SK-N-SH (cell line): ENCODE measurements around the gene PWWP2B. TPM values are rescaled to one million over a fixed set of nuclear protein-coding genes. Genes with fewer than 3 reads are reported as not detected.

Source experiments
- CTCF ChIA-PET: fragments of 300-600, 350-600 bp; formaldehyde crosslinking; extraction: SDS; loops from one replicate; lab custom pipeline; 2021; lab: Yijun Ruan, JAX
- POLR2A ChIA-PET: fragments of 350-600 bp; sonication (Branson Sonifier 250); formaldehyde crosslinking; extraction: SDS; loops from one replicate; lab custom pipeline; 2020; ENCODE audit warnings: antibody characterized with exemption, inconsistent platforms; lab: Yijun Ruan, JAX
- DNase-seq: peaks from one replicate; pipeline ENCODE4 v3.0.0; 2012
- H2AFZ ChIP-seq: fragments of 200-600 bp; sonication (generic); 2 replicates; pipeline ENCODE4 v1.8.1; 2016; ENCODE audit warnings: antibody characterized with exemption, mild to moderate bottlenecking, low read depth
- H3F3A ChIP-seq: fragments of 200-600 bp; sonication (generic); replicated peaks from 2 replicates; pipeline ENCODE3; 2016; ENCODE audit warnings: antibody characterized with exemption, mild to moderate bottlenecking; ENCODE audit not compliant: insufficient read depth
- H3K27ac ChIP-seq, 2 experiments: fragments of 200-500 bp in 1 of 2; fragments of 200-600 bp in 1 of 2; sonication (Bioruptor generic) in 1 of 2; sonication (generic), shearing (Covaris generic) in 1 of 2; 2 replicates each; pipeline versions ENCODE4 v1.5.1 to v1.6.1; 2014 to 2016; ENCODE audit warnings: low read depth in 2 of 2, inconsistent platforms in 1 of 2, low read length in 1 of 2, mild to moderate bottlenecking in 1 of 2, mixed read lengths in 1 of 2
- H3K27me3 ChIP-seq: fragments of 200-600 bp; sonication (generic), shearing (Covaris generic); 2 replicates; pipeline ENCODE4 v1.6.1; 2016; ENCODE audit warnings: mixed run types; ENCODE audit not compliant: insufficient read depth
- H3K36me3 ChIP-seq, 2 experiments: fragments of 200-500 bp in 1 of 2; fragments of 200-600 bp in 1 of 2; sonication (Bioruptor generic) in 1 of 2; sonication (generic) in 1 of 2; replicated peaks in 1 of 2; 2 replicates each; pipeline versions ENCODE3 to v1.5.1; 2014 to 2016; ENCODE audit warnings: low read length in 1 of 2, mild to moderate bottlenecking in 1 of 2; ENCODE audit not compliant: insufficient read depth in 2 of 2, control insufficient read depth in 1 of 2
- H3K4me1 ChIP-seq, 2 experiments: fragments of 200-500 bp in 1 of 2; fragments of 200-600 bp in 1 of 2; sonication (Bioruptor generic) in 1 of 2; sonication (generic), shearing (Covaris generic) in 1 of 2; 2 replicates each; pipeline versions ENCODE4 v1.5.1 to v1.6.1; 2014 to 2016; ENCODE audit warnings: low read depth in 1 of 2, low read length in 1 of 2, mixed run types in 1 of 2; ENCODE audit not compliant: insufficient read depth in 2 of 2, control insufficient read depth in 1 of 2
- H3K4me2 ChIP-seq: fragments of 200-600 bp; sonication (generic), shearing (Covaris generic); 2 replicates; pipeline ENCODE4 v1.6.1; 2017; ENCODE audit warnings: mixed run types
- H3K4me3 ChIP-seq, 2 experiments: fragments of 200-500 bp in 1 of 2; fragments of 200-600 bp in 1 of 2; sonication (Bioruptor generic) in 1 of 2; sonication (generic), shearing (Covaris generic) in 1 of 2; 2 replicates each; pipeline versions ENCODE4 v1.5.1 to v1.8.1; 2014 to 2016; ENCODE audit warnings: low read depth in 2 of 2, inconsistent platforms in 1 of 2, low read length in 1 of 2, mild to moderate bottlenecking in 1 of 2, mixed read lengths in 1 of 2, moderate library complexity in 1 of 2
- H3K79me2 ChIP-seq: fragments of 200-600 bp; sonication (generic); 2 replicates; pipeline ENCODE4 v1.8.1; 2017; ENCODE audit warnings: mild to moderate bottlenecking; ENCODE audit not compliant: insufficient read depth
- H3K9ac ChIP-seq: fragments of 200-600 bp; sonication (generic); 2 replicates; pipeline ENCODE4 v1.6.1; 2017; ENCODE audit warnings: mixed run types
- H3K9me2 ChIP-seq: fragments of 200-600 bp; sonication (generic); 2 replicates; pipeline ENCODE4 v1.6.1; 2017; ENCODE audit warnings: mixed run types
- H3K9me3 ChIP-seq: fragments of 200-600 bp; sonication (generic); 2 replicates; pipeline ENCODE4 v1.6.1; 2017; ENCODE audit warnings: mixed run types, mild to moderate bottlenecking, moderate library complexity
- H4K20me1 ChIP-seq: fragments of 200-600 bp; sonication (generic); 2 replicates; pipeline ENCODE4 v1.6.1; 2017; ENCODE audit warnings: mild to moderate bottlenecking, mixed run types; ENCODE audit not compliant: insufficient read depth
- CHD2 ChIP-seq: fragments of 150-350 bp; IDR thresholded peaks from 2 replicates; pipeline ENCODE4 v1.6.1; 2018; ENCODE audit warnings: low read length; ENCODE audit not compliant: partially characterized antibody
- CTCF ChIP-seq: fragments of 200-600 bp; sonication (generic); IDR thresholded peaks from 2 replicates; pipeline ENCODE4 v1.6.1; 2017; ENCODE audit warnings: antibody characterized with exemption, mild to moderate bottlenecking, moderate library complexity
- EP300 ChIP-seq, 2 experiments: IDR thresholded peaks; 2 replicates each; pipeline versions ENCODE4 v1.4.0 to v1.6.1; 2012; ENCODE audit warnings: borderline replicate concordance in 1 of 2, low read depth in 1 of 2, low read length in 1 of 2
- EZH2phosphoT487 ChIP-seq: fragments of 200-600 bp; sonication (generic); IDR thresholded peaks from 2 replicates; pipeline ENCODE4 v1.6.1; 2017; ENCODE audit warnings: low read depth, mixed run types, mild to moderate bottlenecking, antibody characterized with exemption, moderate library complexity, borderline replicate concordance
- GABPA ChIP-seq: IDR thresholded peaks from 2 replicates; pipeline ENCODE4 v1.4.0; 2012; ENCODE audit warnings: low read depth, mild to moderate bottlenecking
- GATA2 ChIP-seq: sonication (generic); formaldehyde crosslinking; IDR thresholded peaks from 2 replicates; pipeline ENCODE4 v1.5.0; 2020; ENCODE audit warnings: mild to moderate bottlenecking, missing genetic modification reagents
- IRF3 ChIP-seq: fragments of 150-350 bp; IDR thresholded peaks from 2 replicates; pipeline ENCODE4 v1.6.1; 2016; ENCODE audit warnings: mild to moderate bottlenecking, low read depth, low read length
- JUND ChIP-seq: IDR thresholded peaks from 2 replicates; pipeline ENCODE4 v1.4.0; 2012
- NFIC ChIP-seq: IDR thresholded peaks from 2 replicates; pipeline ENCODE4 v1.4.0; 2012; ENCODE audit warnings: borderline replicate concordance
- NRF1 ChIP-seq: IDR thresholded peaks from 2 replicates; pipeline ENCODE4 v1.6.1; 2012; ENCODE audit warnings: low read depth, mild to moderate bottlenecking, low read length
- POLR2AphosphoS5 ChIP-seq: IDR thresholded peaks from 2 replicates; pipeline ENCODE4 v1.6.1; 2012; ENCODE audit warnings: low read depth, low read length
- RAD21 ChIP-seq: IDR thresholded peaks from 2 replicates; pipeline ENCODE4 v1.6.1; 2012; ENCODE audit warnings: mild to moderate bottlenecking, low read length
- RCOR1 ChIP-seq: fragments of 150-350 bp; IDR thresholded peaks from 2 replicates; pipeline ENCODE4 v1.6.1; 2017; ENCODE audit warnings: antibody characterized with exemption, low read length
- REST ChIP-seq: IDR thresholded peaks from 2 replicates; pipeline ENCODE4 v1.6.1; 2012; ENCODE audit warnings: mild to moderate bottlenecking, low read depth, low read length, moderate library complexity
- RFX5 ChIP-seq: IDR thresholded peaks from 2 replicates; pipeline ENCODE4 v1.6.1; 2012; ENCODE audit warnings: mild to moderate bottlenecking, improper control_type of control experiment, low read length
- SIN3A ChIP-seq: IDR thresholded peaks from 2 replicates; pipeline ENCODE4 v1.6.1; 2012; ENCODE audit warnings: low read depth, mild to moderate bottlenecking, low read length, moderate library complexity, borderline replicate concordance
- TEAD4 ChIP-seq: IDR thresholded peaks from 2 replicates; pipeline ENCODE4 v1.4.0; 2012; ENCODE audit warnings: mild to moderate bottlenecking, borderline replicate concordance; ENCODE audit not compliant: insufficient read depth
- YY1 ChIP-seq: IDR thresholded peaks from 2 replicates; pipeline ENCODE4 v1.4.0; 2012; ENCODE audit warnings: low read depth, mild to moderate bottlenecking
- ZBTB33 ChIP-seq: IDR thresholded peaks from 2 replicates; pipeline ENCODE4 v1.4.0; 2012; ENCODE audit warnings: low read depth, borderline replicate concordance
- WGBS: methylation state at CpG from one replicate; pipeline ENCODE4 v1.1.6; 2017; ENCODE audit warnings: low lambda C conversion rate; 5-methylcytosine and 5-hydroxymethylcytosine counted together
- polyA plus RNA-seq, 3 experiments: library from polyadenylated mRNA; depleted of rRNA; stranded (reverse); fragments of >200 nt; gene quantifications; 2 replicates each; pipeline ENCODE4 v1.2.3, GENCODE V29; 2012

PWWP2B gene
- polyA plus RNA-seq, 1 of the 3 experiments (the other 2 are of a cell fraction) = 2.4 TPM

DNA sequence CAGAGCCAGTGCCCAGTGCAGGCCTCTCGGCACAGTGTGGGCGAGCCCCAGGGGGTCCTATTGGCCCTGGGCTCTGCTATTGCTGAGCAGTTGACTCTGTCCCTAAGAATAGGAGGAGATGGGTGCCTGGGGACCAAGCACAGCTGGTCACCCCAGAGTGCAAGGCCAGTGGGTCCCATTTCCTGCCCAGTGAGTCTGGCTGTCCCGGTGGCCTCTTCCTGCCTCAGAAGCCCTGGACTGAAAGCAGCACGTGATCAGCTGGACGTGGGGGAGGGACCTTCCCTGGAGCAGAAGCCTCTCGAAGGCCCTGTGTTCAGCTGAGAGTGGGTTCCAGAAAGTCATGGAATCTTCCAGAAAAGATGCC, 42.0 kb downstream of the PWWP2B start:
- H3K9ac ChIP-seq = no peak overlapping the region
- H3K27ac ChIP-seq = no peak overlapping the region; a peak in 1 of 4 replicates
- no peaks in the 10 kb centered on the region for H3K36me3 ChIP-seq
- H3K27me3 ChIP-seq = no peaks in the 10 kb centered on the region
- 72% methylated on average over 6 of the region's 6 CpGs for WGBS
- ChIA-PET POLR2A (no interaction called here), CTCF (interaction anchor here (1.4 kb wide), 1 partner anchor 13 kb away, joined by 3 read pairs; no protein-coding TSS in a partner anchor)
- H3K4me1 ChIP-seq = peaks cover 0 to 9% of the 10 kb centered on the region in 2 experiments; a peak in 1 of 4 replicates
- H2AFZ ChIP-seq = no peak overlapping the region
- no peaks in the 10 kb centered on the region for H4K20me1 ChIP-seq
- no peaks in the 10 kb centered on the region for H3K79me2 ChIP-seq
- H3K4me3 ChIP-seq = no peak overlapping the region
- no peaks in the 10 kb centered on the region for H3K9me2 ChIP-seq
- no peak for DNase-seq
- no peaks in the 10 kb centered on the region for H3F3A ChIP-seq
- H3K4me2 ChIP-seq = no peak overlapping the region
- no peak for TF ChIP-seq RFX5
- no peak for TF ChIP-seq NRF1
- TF ChIP-seq RCOR1 = no peak
- TF ChIP-seq EZH2phosphoT487 = no peak
- no peak for TF ChIP-seq NFIC
- no peaks in the 10 kb centered on the region for H3K9me3 ChIP-seq

DNA sequence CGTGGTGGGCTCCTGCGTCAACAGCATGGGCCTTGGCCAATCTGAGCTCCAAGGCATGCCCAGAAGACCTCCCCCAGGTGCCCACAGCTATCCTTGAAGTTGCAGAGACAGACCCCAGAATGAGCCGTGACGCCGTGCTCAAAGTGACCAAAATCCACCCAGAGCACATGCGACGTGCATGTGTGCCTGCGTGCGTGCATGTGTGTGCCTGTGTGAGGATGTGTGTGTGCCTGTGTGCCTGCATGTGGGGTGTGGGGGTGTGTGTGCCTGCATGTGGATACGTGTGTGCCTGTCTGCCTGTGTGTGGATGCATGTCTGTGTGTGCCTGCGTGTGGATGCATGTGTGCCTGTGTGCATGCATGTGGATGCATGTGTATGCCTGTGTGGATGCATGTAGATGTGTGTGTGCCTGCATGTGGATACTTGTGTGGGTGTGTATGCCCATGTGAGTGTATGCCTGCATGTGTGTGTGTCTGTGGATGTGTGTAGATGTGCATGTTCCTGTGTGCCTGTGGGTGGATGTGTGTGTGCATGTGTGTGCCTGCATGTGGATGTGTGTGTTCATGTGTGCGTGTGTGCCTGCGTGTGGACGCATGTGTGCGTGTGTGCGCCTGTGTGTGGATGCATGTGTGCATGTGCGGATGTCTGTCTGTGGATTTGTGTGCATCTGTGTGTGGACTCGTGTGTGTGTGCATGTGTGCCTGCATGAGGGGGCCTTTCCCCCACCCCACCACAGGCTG, 42.6 kb downstream of the PWWP2B start:
- no peaks in the 10 kb centered on the region for H3K27me3 ChIP-seq
- no peak for DNase-seq
- no peak overlapping the region for H3K9ac ChIP-seq
- H4K20me1 ChIP-seq = no peaks in the 10 kb centered on the region
- H3K27ac ChIP-seq = no peak overlapping the region
- H2AFZ ChIP-seq = no peak overlapping the region
- H3K79me2 ChIP-seq = no peaks in the 10 kb centered on the region
- no peaks in the 10 kb centered on the region for H3K9me2 ChIP-seq
- POLR2A ChIA-PET = no interaction called here
- peaks cover 0 to 9% of the 10 kb centered on the region in 2 experiments; a peak in 1 of 4 replicates for H3K4me1 ChIP-seq
- WGBS = 92% methylated on average over 17 of the region's 18 CpGs
- no peak overlapping the region for H3K4me2 ChIP-seq
- no peaks in the 10 kb centered on the region for H3K36me3 ChIP-seq
- no peak overlapping the region for H3K4me3 ChIP-seq
- H3F3A ChIP-seq = no peaks in the 10 kb centered on the region
- CTCF ChIA-PET = interaction anchor here (1.4 kb wide), 1 partner anchor 13 kb away, joined by 3 read pairs; no protein-coding TSS in a partner anchor
- H3K9me3 ChIP-seq = no peaks in the 10 kb centered on the region
- TF ChIP-seq JUND = no peak
- no peak for TF ChIP-seq CTCF
- no peak for TF ChIP-seq IRF3
- no peak for TF ChIP-seq POLR2AphosphoS5
- TF ChIP-seq ZBTB33 = no peak
- no peak for TF ChIP-seq GABPA
- TF ChIP-seq YY1 = no peak
- TF ChIP-seq CHD2 = no peak
- TF ChIP-seq EP300 (IDR thresholded peaks at IDR 0.05; ENCODE audit: borderline replicate concordance in 1 of 2, low read depth in 1 of 2, low read length in 1 of 2) = no peak
- no peak for TF ChIP-seq SIN3A
- no peak for TF ChIP-seq RAD21
- TF ChIP-seq REST = no peak
- TF ChIP-seq GATA2 (CRISPR knock-in tag) = no peak
- no peak for TF ChIP-seq RCOR1
- TF ChIP-seq TEAD4 = no peak
